Neural progenitor cell (in vitro differentiated cells): ENCODE results near the gene CDCA8. TPM values are rescaled to one million over a fixed set of nuclear protein-coding genes. Genes with fewer than 3 reads are reported as not detected.

ENCODE experiments used
- DNase-seq: peaks from one replicate; pipeline ENCODE4 v3.0.0-alpha.2; 2016; ENCODE audit warnings: low spot score
- H2AFZ ChIP-seq: fragments of 200-600 bp; sonication (generic); replicated peaks from 2 replicates; pipeline ENCODE4 v1.6.1; 2016; ENCODE audit warnings: antibody characterized with exemption
- H3F3A ChIP-seq: fragments of 200-600 bp; sonication (generic); 2 replicates; pipeline ENCODE4 v1.6.1; 2016; ENCODE audit warnings: antibody characterized with exemption, low read depth
- H3K27ac ChIP-seq: fragments of 200-600 bp; sonication (generic); 2 replicates; pipeline ENCODE4 v1.5.1; 2016; ENCODE audit warnings: mild to moderate bottlenecking
- H3K27me3 ChIP-seq: fragments of 200-600 bp; sonication (generic); 2 replicates; pipeline ENCODE4 v1.6.1; 2016; ENCODE audit warnings: mild to moderate bottlenecking, moderate library complexity
- H3K36me3 ChIP-seq: fragments of 200-600 bp; sonication (generic); 2 replicates; pipeline ENCODE4 v1.5.1; 2016
- H3K4me1 ChIP-seq: fragments of 200-600 bp; sonication (generic); 2 replicates; pipeline ENCODE4 v1.6.1; 2016; ENCODE audit warnings: mixed run types
- H3K4me2 ChIP-seq: fragments of 200-600 bp; sonication (generic); 2 replicates; pipeline ENCODE4 v1.6.1; 2016
- H3K4me3 ChIP-seq: fragments of 200-600 bp; sonication (generic); 2 replicates; pipeline ENCODE4 v1.5.1; 2016
- H3K79me2 ChIP-seq: fragments of 200-600 bp; sonication (generic); 2 replicates; pipeline ENCODE4 v1.6.1; 2016; ENCODE audit warnings: low read depth
- H3K9ac ChIP-seq: fragments of 200-600 bp; sonication (generic); 2 replicates; pipeline ENCODE4 v1.6.1; 2016
- H3K9me3 ChIP-seq: fragments of 200-600 bp; sonication (generic); 2 replicates; pipeline ENCODE4 v1.5.1; 2016; ENCODE audit warnings: low read depth
- H4K20me1 ChIP-seq: fragments of 200-600 bp; sonication (generic); 2 replicates; pipeline ENCODE4 v1.6.1; 2016; ENCODE audit warnings: low read depth
- H3K27ac Mint-ChIP-seq: 3 replicates; pipeline ENCODE4 v1.8.0; 2021; ENCODE audit warnings: mixed read lengths
- H3K27me3 Mint-ChIP-seq: 2 replicates; pipeline ENCODE4 v1.8.0; 2022; ENCODE audit warnings: low read depth, mild to moderate bottlenecking, inconsistent platforms, moderate library complexity, mixed read lengths; ENCODE audit not compliant: insufficient read depth
- H3K36me3 Mint-ChIP-seq: 3 replicates; pipeline ENCODE4 v1.8.0; 2021; ENCODE audit warnings: mixed read lengths
- H3K4me1 Mint-ChIP-seq: 3 replicates; pipeline ENCODE4 v1.8.0; 2021; ENCODE audit warnings: mixed read lengths
- H3K4me3 Mint-ChIP-seq: 3 replicates; pipeline ENCODE4 v1.8.0; 2021; ENCODE audit warnings: mild to moderate bottlenecking, moderate library complexity, mixed read lengths
- H3K9me3 Mint-ChIP-seq: 3 replicates; pipeline ENCODE4 v1.8.0; 2020; ENCODE audit warnings: mixed read lengths
- EZH2 ChIP-seq: fragments of 200-600 bp; sonication (generic); IDR thresholded peaks from 2 replicates; pipeline ENCODE4 v1.6.1; 2017; ENCODE audit warnings: antibody characterized with exemption, mild to moderate bottlenecking, moderate library complexity
- EZH2phosphoT487 ChIP-seq: fragments of 200-600 bp; sonication (generic); IDR thresholded peaks from 2 replicates; pipeline ENCODE4 v1.6.1; 2017; ENCODE audit warnings: antibody characterized with exemption
- total RNA-seq: library from RNA; depleted of rRNA; stranded (reverse); fragments of >200 nt; gene quantifications from 2 replicates; pipeline ENCODE4 v1.2.3, GENCODE V29; 2015; ENCODE audit warnings: low replicate concordance
- TF ChIP-seq, protein P1 (sequence below): fragments of 200-600 bp; sonication (generic); IDR thresholded peaks from 2 replicates; pipeline ENCODE4 v1.5.1; 2017; ENCODE audit warnings: antibody characterized with exemption, mild to moderate bottlenecking

The CDCA8 gene
- total RNA-seq, 1 donor from 2014 or later = 49.3 TPM

DNA sequence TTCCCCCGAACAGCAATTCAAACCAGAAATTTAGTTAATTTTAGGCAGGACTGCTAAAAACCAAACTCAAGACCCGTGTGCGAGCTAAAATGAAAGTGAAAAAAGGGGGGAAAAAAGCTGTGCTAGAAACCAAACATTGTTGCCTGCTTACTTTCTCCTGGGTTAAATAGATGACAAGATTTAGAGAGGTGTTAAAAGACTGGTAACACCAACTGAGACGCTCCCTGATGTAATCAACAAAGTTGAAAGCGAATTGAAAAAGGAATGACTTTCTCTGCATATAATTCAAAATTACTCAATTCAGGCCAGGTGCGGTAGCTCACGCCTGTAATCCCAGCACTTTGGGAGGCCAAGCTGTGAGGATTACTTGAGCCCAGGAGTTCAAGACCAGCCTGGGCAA is 6.8 kb downstream of the CDCA8 start:
- no peak overlapping the region for H3K4me2 ChIP-seq
- no peaks in the 10 kb centered on the region for H3K9me3 Mint-ChIP-seq
- no peak overlapping the region for H3K27ac Mint-ChIP-seq
- H2AFZ ChIP-seq = no peak overlapping the region
- H3K79me2 ChIP-seq = peaks cover 7% of the 10 kb centered on the region
- TF ChIP-seq EZH2 (no peak), EZH2phosphoT487 (no peak)
- TF ChIP-seq, protein P1, sequence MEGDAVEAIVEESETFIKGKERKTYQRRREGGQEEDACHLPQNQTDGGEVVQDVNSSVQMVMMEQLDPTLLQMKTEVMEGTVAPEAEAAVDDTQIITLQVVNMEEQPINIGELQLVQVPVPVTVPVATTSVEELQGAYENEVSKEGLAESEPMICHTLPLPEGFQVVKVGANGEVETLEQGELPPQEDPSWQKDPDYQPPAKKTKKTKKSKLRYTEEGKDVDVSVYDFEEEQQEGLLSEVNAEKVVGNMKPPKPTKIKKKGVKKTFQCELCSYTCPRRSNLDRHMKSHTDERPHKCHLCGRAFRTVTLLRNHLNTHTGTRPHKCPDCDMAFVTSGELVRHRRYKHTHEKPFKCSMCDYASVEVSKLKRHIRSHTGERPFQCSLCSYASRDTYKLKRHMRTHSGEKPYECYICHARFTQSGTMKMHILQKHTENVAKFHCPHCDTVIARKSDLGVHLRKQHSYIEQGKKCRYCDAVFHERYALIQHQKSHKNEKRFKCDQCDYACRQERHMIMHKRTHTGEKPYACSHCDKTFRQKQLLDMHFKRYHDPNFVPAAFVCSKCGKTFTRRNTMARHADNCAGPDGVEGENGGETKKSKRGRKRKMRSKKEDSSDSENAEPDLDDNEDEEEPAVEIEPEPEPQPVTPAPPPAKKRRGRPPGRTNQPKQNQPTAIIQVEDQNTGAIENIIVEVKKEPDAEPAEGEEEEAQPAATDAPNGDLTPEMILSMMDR = no peak
- no peak overlapping the region for H3K4me3 Mint-ChIP-seq
- no peak overlapping the region for H3K9ac ChIP-seq
- H3K4me1 Mint-ChIP-seq = peaks cover 3% of the 10 kb centered on the region
- no peaks in the 10 kb centered on the region for H3K27me3 Mint-ChIP-seq
- H3K36me3 ChIP-seq = peaks cover 19% of the 10 kb centered on the region
- no peaks in the 10 kb centered on the region for H3K27me3 ChIP-seq
- H3K4me1 ChIP-seq = no peaks in the 10 kb centered on the region
- H3K36me3 Mint-ChIP-seq = peaks cover 36% of the 10 kb centered on the region
- H3K4me3 ChIP-seq = no peak overlapping the region
- no peaks in the 10 kb centered on the region for H3F3A ChIP-seq
- no peak overlapping the region for H3K27ac ChIP-seq
- H3K9me3 ChIP-seq = no peaks in the 10 kb centered on the region
- DNase-seq = no peak
- no peaks in the 10 kb centered on the region for H4K20me1 ChIP-seq

DNA sequence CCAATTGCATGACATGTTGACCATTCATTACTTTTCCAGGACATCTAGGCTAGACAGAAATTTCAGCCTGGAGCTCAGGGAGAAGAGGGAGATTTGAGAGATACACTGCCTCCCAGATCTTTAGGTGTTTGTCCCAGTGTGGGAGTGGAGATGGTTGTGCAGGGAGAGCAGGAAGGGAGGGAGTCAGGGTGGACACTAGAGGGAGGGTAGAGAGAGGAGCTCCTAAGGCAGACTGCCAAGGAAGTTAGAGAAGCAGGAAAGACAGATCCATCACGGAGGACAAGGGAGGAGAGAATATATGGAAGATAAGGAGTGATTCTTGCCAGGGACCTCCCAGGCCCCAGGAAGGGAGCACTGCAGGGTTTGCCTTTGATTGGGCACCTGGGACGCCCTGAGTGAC is 8.7 kb downstream of the CDCA8 start:
- no peak overlapping the region for H2AFZ ChIP-seq
- H3K4me3 ChIP-seq = no peak overlapping the region
- no peaks in the 10 kb centered on the region for H3K9me3 ChIP-seq
- no peaks in the 10 kb centered on the region for H4K20me1 ChIP-seq
- H3K9ac ChIP-seq = no peak overlapping the region
- H3K27ac Mint-ChIP-seq = no peak overlapping the region
- H3K27me3 ChIP-seq = no peaks in the 10 kb centered on the region
- H3K27me3 Mint-ChIP-seq = no peaks in the 10 kb centered on the region
- peaks cover 37% of the 10 kb centered on the region for H3K36me3 Mint-ChIP-seq
- DNase-seq = no peak
- H3K27ac ChIP-seq = no peak overlapping the region
- H3K4me1 Mint-ChIP-seq = no peaks in the 10 kb centered on the region
- H3K36me3 ChIP-seq = peaks cover 16% of the 10 kb centered on the region
- H3K4me2 ChIP-seq = no peak overlapping the region
- TF ChIP-seq EZH2phosphoT487 = no peak
- TF ChIP-seq, protein P1 = no peak
- TF ChIP-seq EZH2 = no peak
- no peaks in the 10 kb centered on the region for H3K79me2 ChIP-seq
- no peaks in the 10 kb centered on the region for H3K4me1 ChIP-seq
- H3K4me3 Mint-ChIP-seq = no peak overlapping the region
- H3F3A ChIP-seq = no peaks in the 10 kb centered on the region
- H3K9me3 Mint-ChIP-seq = no peaks in the 10 kb centered on the region

DNA sequence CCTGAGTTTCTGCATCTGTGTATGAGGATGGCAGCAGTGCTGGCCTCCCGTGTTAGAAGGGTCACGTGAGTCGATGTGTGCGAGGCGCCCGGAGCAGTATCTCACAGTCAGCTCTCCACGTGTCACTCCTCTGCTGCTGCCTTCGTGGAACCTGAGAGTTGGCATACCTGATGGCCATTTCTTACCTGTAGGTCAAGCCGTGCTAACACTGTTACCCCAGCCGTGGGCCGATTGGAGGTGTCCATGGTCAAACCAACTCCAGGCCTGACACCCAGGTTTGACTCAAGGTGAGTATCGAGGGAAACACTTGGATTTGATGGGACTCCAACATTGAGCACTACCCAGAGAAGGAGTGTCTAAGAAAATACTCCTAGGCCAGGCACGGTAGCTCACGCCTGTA is 10.7 kb downstream of the CDCA8 start:
- Histone ChIP-seq H3K9me3 (no peaks in the 10 kb centered on the region), H4K20me1 (no peaks in the 10 kb centered on the region), H2AFZ (no peak overlapping the region), H3K9ac (no peak overlapping the region), H3K27ac (no peak overlapping the region), H3K27me3 (no peaks in the 10 kb centered on the region), H3K79me2 (no peaks in the 10 kb centered on the region), H3K4me3 (no peak overlapping the region), H3K36me3 (peaks cover 12% of the 10 kb centered on the region), H3K4me1 (no peaks in the 10 kb centered on the region), H3K4me2 (no peak overlapping the region), H3F3A (no peaks in the 10 kb centered on the region)
- no peak for DNase-seq
- H3K27me3 Mint-ChIP-seq = no peaks in the 10 kb centered on the region
- TF ChIP-seq, protein P1 = no peak
- TF ChIP-seq EZH2phosphoT487 (no peak), EZH2 (no peak)
- H3K9me3 Mint-ChIP-seq = no peaks in the 10 kb centered on the region
- no peak overlapping the region for H3K4me3 Mint-ChIP-seq
- peaks cover 43% of the 10 kb centered on the region for H3K36me3 Mint-ChIP-seq
- no peaks in the 10 kb centered on the region for H3K4me1 Mint-ChIP-seq
- no peak overlapping the region for H3K27ac Mint-ChIP-seq

DNA sequence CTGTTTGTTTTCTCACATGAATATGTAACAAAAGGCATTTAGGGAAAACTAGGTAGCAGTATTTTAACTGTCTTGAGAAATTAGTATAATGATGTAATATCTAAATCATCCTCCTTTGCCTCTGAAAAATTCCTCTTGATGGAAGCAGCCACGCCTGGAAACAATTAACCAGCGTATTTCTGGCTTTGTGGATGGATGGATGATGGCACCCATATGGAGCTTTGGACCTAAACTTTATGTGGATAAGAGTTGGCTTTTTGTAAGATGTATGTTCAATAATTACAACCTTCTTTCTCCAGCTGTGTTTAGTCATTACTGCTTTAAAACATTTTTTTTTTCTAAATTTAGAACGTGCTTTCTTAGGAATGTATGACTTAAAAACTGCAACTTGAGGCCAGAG is 12.7 kb downstream of the CDCA8 start:
- Histone ChIP-seq H3K9me3 (no peaks in the 10 kb centered on the region), H3K9ac (no peak overlapping the region), H3K4me2 (no peak overlapping the region), H3K27me3 (no peaks in the 10 kb centered on the region), H3K4me1 (no peaks in the 10 kb centered on the region), H3K36me3 (peaks cover 9% of the 10 kb centered on the region), H4K20me1 (no peaks in the 10 kb centered on the region), H3K79me2 (no peaks in the 10 kb centered on the region), H2AFZ (no peak overlapping the region), H3F3A (peaks cover 6% of the 10 kb centered on the region), H3K4me3 (no peak overlapping the region), H3K27ac (no peak overlapping the region)
- H3K27ac Mint-ChIP-seq = no peak overlapping the region
- H3K36me3 Mint-ChIP-seq = peaks cover 48% of the 10 kb centered on the region
- H3K27me3 Mint-ChIP-seq = no peaks in the 10 kb centered on the region
- DNase-seq = no peak
- TF ChIP-seq EZH2phosphoT487 (no peak), EZH2 (no peak)
- TF ChIP-seq, protein P1 = no peak
- no peaks in the 10 kb centered on the region for H3K9me3 Mint-ChIP-seq
- no peaks in the 10 kb centered on the region for H3K4me1 Mint-ChIP-seq
- no peak overlapping the region for H3K4me3 Mint-ChIP-seq
